Fibroblast of lung (primary cell): ENCODE measurements around the gene LARP4B.

Experiments used
- EZH2 ChIP-seq: IDR thresholded peaks from 2 replicates; pipeline ENCODE4 v1.5.1; 2012; ENCODE audit warnings: low read length, control low read depth, mild to moderate bottlenecking; ENCODE audit errors: missing control alignments
- TF ChIP-seq, protein P1 (sequence below), 2 donors: IDR thresholded peaks in 1 of 2; conservative IDR thresholded peaks in 1 of 2; 1 replicate in 1 of 2; 2 replicates in 1 of 2; pipeline ENCODE4 v1.5.1; 2011 to 2012; ENCODE audit warnings: low read length in 2 of 2, control low read depth in 1 of 2, inconsistent platforms in 1 of 2, low read depth in 1 of 2, mild to moderate bottlenecking in 1 of 2

DNA sequence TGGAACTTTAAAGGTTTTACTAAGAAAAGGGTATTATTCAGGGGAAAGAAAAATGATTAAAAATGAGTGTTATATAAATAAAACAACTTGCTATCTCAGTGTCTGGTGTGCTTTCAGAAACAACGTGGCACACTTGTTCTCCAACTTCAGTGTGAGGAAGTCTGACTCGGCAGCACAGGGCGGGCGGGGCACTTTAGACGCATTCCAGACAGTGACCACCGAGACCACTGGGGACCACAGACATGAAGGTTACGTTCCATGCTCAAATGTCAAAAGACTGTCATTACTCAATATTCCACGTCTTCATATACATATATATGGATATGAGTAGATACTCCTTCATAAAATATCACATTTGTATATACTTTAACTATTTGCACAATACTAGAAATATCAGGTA lies 87.0 kb downstream of the LARP4B start:
- TF ChIP-seq EZH2: no peak
- TF ChIP-seq, protein P1, sequence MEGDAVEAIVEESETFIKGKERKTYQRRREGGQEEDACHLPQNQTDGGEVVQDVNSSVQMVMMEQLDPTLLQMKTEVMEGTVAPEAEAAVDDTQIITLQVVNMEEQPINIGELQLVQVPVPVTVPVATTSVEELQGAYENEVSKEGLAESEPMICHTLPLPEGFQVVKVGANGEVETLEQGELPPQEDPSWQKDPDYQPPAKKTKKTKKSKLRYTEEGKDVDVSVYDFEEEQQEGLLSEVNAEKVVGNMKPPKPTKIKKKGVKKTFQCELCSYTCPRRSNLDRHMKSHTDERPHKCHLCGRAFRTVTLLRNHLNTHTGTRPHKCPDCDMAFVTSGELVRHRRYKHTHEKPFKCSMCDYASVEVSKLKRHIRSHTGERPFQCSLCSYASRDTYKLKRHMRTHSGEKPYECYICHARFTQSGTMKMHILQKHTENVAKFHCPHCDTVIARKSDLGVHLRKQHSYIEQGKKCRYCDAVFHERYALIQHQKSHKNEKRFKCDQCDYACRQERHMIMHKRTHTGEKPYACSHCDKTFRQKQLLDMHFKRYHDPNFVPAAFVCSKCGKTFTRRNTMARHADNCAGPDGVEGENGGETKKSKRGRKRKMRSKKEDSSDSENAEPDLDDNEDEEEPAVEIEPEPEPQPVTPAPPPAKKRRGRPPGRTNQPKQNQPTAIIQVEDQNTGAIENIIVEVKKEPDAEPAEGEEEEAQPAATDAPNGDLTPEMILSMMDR (conservative IDR thresholded peaks at IDR 0.05 in 1 of 2, IDR thresholded peaks at IDR 0.05 in 1 of 2; ENCODE audit: low read depth in 1 of 2, low read length in 2 of 2): no peak
